Fibroblast of lung (primary cell): ENCODE results near the gene MARK3. TPM values are rescaled to one million over a fixed set of nuclear protein-coding genes. Genes with fewer than 3 reads are reported as not detected.

Source experiments
- DNase-seq, 2 donors: peaks; one replicate each; pipeline versions ENCODE4 v3.0.0 to v3.0.0-alpha.2; 2010; ENCODE audit warnings: low read depth in 2 of 2
- H2AFZ ChIP-seq: 2 replicates; pipeline ENCODE4 v1.5.1; 2012; ENCODE audit warnings: low read length, control low read depth, inconsistent platforms
- H3K27ac ChIP-seq: 2 replicates; pipeline ENCODE4 v1.5.1; 2011; ENCODE audit warnings: low read length, control low read depth; ENCODE audit not compliant: insufficient read depth
- H3K27me3 ChIP-seq: 2 replicates; pipeline ENCODE4 v1.5.1; 2011; ENCODE audit warnings: mild to moderate bottlenecking, low read length; ENCODE audit not compliant: control insufficient read depth, insufficient read depth
- H3K36me3 ChIP-seq: 2 replicates; pipeline ENCODE4 v1.5.1; 2011; ENCODE audit warnings: low read length; ENCODE audit not compliant: control insufficient read depth, insufficient read depth
- H3K4me1 ChIP-seq: 2 replicates; pipeline ENCODE4 v1.5.1; 2011; ENCODE audit warnings: low read length; ENCODE audit not compliant: control insufficient read depth, insufficient read depth; ENCODE audit errors: extremely low read depth
- H3K4me2 ChIP-seq: 2 replicates; pipeline ENCODE4 v1.5.1; 2011; ENCODE audit warnings: low read length, control low read depth; ENCODE audit not compliant: insufficient read depth; ENCODE audit errors: extremely low read depth
- H3K4me3 ChIP-seq, 4 experiments: fragments of 200-600 bp in 1 of 4; sonication (generic) in 1 of 4; replicated peaks in 1 of 4; 2 replicates each; pipeline ENCODE4 v1.5.1; 2011 to 2016; ENCODE audit warnings: low read length in 4 of 4, low read depth in 3 of 4, mild to moderate bottlenecking in 3 of 4, control low read depth in 2 of 4, inconsistent platforms in 1 of 4, mixed read lengths in 1 of 4; ENCODE audit not compliant: insufficient read depth in 1 of 4; ENCODE audit errors: control extremely low read depth in 1 of 4
- H3K79me2 ChIP-seq: 2 replicates; pipeline ENCODE4 v1.5.1; 2012; ENCODE audit warnings: mild to moderate bottlenecking, low read length, inconsistent platforms; ENCODE audit not compliant: control insufficient read depth, insufficient read depth
- H3K9ac ChIP-seq: 2 replicates; pipeline ENCODE4 v1.5.1; 2011; ENCODE audit warnings: mild to moderate bottlenecking, low read length, control low read depth; ENCODE audit not compliant: insufficient read depth
- H3K9me3 ChIP-seq: 2 replicates; pipeline ENCODE4 v1.5.1; 2012; ENCODE audit warnings: low read depth, low read length; ENCODE audit not compliant: control insufficient read depth, insufficient read depth
- H4K20me1 ChIP-seq: 2 replicates; pipeline ENCODE4 v1.5.1; 2011; ENCODE audit warnings: low read length; ENCODE audit not compliant: control insufficient read depth, insufficient read depth; ENCODE audit errors: extremely low read depth
- EZH2 ChIP-seq: IDR thresholded peaks from 2 replicates; pipeline ENCODE4 v1.5.1; 2012; ENCODE audit warnings: low read length, control low read depth, mild to moderate bottlenecking; ENCODE audit errors: missing control alignments
- polyA plus RNA-seq, 2 donors: library from polyadenylated mRNA; depleted of rRNA in 1 of 2; stranded (reverse) in 1 of 2; unstranded in 1 of 2; fragments of >200 nt; gene quantifications; 2 replicates each; pipeline ENCODE4 v1.2.1, GENCODE V29; 2011 to 2012; ENCODE audit warnings: missing spikeins in 1 of 2
- total RNA-seq: library from RNA; depleted of rRNA; stranded (reverse); fragments of >200 nt; gene quantifications from 2 replicates; pipeline ENCODE4 v1.2.1, GENCODE V29; 2014
- TF ChIP-seq, protein P1 (sequence below), 2 donors: IDR thresholded peaks in 1 of 2; conservative IDR thresholded peaks in 1 of 2; 1 replicate in 1 of 2; 2 replicates in 1 of 2; pipeline ENCODE4 v1.5.1; 2011 to 2012; ENCODE audit warnings: low read length in 2 of 2, control low read depth in 1 of 2, inconsistent platforms in 1 of 2, low read depth in 1 of 2, mild to moderate bottlenecking in 1 of 2

The MARK3 gene
- total and polyA plus RNA-seq, 2 donors (not counting 1 experiment from before 2014, with no cell fraction given), result 76.0 to 119 TPM

DNA sequence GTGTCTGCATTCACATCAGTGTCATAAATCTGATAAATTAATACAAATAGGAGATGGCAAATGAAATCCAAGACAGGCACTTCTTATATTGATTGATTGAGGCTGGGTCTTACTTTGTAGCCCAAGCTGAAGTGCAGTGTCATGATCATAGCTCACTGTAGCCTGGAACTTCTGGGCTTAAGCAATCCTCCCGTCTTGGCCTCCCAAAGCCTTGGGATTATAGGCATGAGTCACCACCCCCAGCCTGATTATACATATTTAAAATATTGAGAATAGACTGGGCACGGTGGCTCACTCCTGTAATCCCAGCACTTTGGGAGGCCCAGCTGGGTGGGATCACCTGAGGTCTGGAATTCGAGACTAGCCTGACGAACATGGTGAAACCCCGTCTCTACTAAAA is 51.3 kb downstream of the MARK3 start:
- TF ChIP-seq, protein P1, sequence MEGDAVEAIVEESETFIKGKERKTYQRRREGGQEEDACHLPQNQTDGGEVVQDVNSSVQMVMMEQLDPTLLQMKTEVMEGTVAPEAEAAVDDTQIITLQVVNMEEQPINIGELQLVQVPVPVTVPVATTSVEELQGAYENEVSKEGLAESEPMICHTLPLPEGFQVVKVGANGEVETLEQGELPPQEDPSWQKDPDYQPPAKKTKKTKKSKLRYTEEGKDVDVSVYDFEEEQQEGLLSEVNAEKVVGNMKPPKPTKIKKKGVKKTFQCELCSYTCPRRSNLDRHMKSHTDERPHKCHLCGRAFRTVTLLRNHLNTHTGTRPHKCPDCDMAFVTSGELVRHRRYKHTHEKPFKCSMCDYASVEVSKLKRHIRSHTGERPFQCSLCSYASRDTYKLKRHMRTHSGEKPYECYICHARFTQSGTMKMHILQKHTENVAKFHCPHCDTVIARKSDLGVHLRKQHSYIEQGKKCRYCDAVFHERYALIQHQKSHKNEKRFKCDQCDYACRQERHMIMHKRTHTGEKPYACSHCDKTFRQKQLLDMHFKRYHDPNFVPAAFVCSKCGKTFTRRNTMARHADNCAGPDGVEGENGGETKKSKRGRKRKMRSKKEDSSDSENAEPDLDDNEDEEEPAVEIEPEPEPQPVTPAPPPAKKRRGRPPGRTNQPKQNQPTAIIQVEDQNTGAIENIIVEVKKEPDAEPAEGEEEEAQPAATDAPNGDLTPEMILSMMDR (conservative IDR thresholded peaks at IDR 0.05 in 1 of 2, IDR thresholded peaks at IDR 0.05 in 1 of 2; ENCODE audit: low read depth in 1 of 2, low read length in 2 of 2), result no peak
- TF ChIP-seq EZH2, result no peak
- peak; percentile 20 to 47 for DNase-seq
- Histone ChIP-seq H3K27me3 (no peaks in the 10 kb centered on the region), H2AFZ (no peak overlapping the region), H3K4me2 (no peak overlapping the region), H3K4me3 (no peak overlapping the region), H4K20me1 (no peaks in the 10 kb centered on the region), H3K9me3 (no peaks in the 10 kb centered on the region), H3K36me3 (peaks cover 6% of the 10 kb centered on the region), H3K4me1 (no peaks in the 10 kb centered on the region), H3K9ac (no peak overlapping the region), H3K79me2 (peaks cover 67% of the 10 kb centered on the region), H3K27ac (no peak overlapping the region)

DNA sequence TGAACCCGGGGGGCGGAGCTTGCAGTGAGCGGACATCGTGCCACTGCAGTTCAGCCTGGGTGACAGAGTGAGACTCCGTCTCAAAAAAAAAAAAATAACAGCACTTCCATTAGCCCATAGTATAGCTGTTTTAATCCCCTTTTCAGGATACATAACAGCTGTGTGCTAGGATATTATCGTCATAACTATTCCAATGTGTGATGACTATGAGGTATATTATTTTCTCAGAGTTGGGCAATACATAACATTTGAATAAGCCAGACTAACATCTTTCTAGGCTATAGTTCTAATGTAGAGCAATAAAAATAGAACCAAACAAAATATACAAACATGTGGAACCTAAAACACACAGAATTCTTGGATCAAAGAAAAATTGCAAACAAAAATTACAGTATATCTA is 57.1 kb downstream of the MARK3 start:
- Histone ChIP-seq H3K4me2 (no peak overlapping the region), H2AFZ (no peak overlapping the region), H3K4me3 (no peak overlapping the region), H3K9ac (no peak overlapping the region), H3K36me3 (no peaks in the 10 kb centered on the region), H3K4me1 (no peaks in the 10 kb centered on the region), H4K20me1 (no peaks in the 10 kb centered on the region), H3K9me3 (no peaks in the 10 kb centered on the region), H3K79me2 (peaks cover 69% of the 10 kb centered on the region), H3K27me3 (no peaks in the 10 kb centered on the region), H3K27ac (no peak overlapping the region)
- DNase-seq, result peak in 1 of 2 donors; percentile 79
- TF ChIP-seq, protein P1 (conservative IDR thresholded peaks at IDR 0.05 in 1 of 2, IDR thresholded peaks at IDR 0.05 in 1 of 2; ENCODE audit: low read depth in 1 of 2, low read length in 2 of 2), result no peak
- no peak for TF ChIP-seq EZH2

DNA sequence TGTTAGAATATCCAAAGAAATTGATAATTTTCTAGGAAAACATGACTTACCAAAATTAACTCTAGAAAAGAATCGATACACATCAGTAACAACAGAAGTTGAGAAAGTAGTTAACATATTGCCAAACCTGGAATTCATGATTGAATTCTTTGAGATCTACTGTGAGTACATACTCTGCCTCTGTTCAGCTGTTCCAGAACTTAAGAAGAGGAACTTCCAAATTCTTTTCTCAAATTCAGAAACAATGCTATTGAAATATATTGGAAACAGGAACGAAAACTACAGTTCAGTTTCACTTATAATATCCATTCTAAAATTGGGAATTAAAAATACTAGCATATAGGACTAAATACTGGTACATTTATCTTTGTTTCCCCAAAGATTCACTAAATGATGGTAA is 57.9 kb downstream of the MARK3 start:
- H3K36me3 ChIP-seq, result no peaks in the 10 kb centered on the region
- no peak overlapping the region for H3K27ac ChIP-seq
- peaks cover 72% of the 10 kb centered on the region for H3K79me2 ChIP-seq
- DNase-seq, result no peak
- H3K4me3 ChIP-seq, result no peak overlapping the region
- H3K4me2 ChIP-seq, result no peak overlapping the region
- H2AFZ ChIP-seq, result no peak overlapping the region
- no peaks in the 10 kb centered on the region for H4K20me1 ChIP-seq
- TF ChIP-seq, protein P1 (conservative IDR thresholded peaks at IDR 0.05 in 1 of 2, IDR thresholded peaks at IDR 0.05 in 1 of 2; ENCODE audit: low read depth in 1 of 2, low read length in 2 of 2), result no peak
- no peak for TF ChIP-seq EZH2
- H3K27me3 ChIP-seq, result no peaks in the 10 kb centered on the region
- no peaks in the 10 kb centered on the region for H3K4me1 ChIP-seq
- no peak overlapping the region for H3K9ac ChIP-seq
- no peaks in the 10 kb centered on the region for H3K9me3 ChIP-seq
